ENCODE results near the gene NEDD4L. TPM values are rescaled to one million over a fixed set of nuclear protein-coding genes. Genes with fewer than 3 reads are reported as not detected.

Gene NEDD4L
- polyA plus RNA-seq, 1 of the 3 experiments (the other 2 are of a cell fraction), result 13.2 TPM

- POLR2A ChIA-PET, result interaction anchor here (0.6 kb wide), 1 partner anchor 153 kb away, joined by 3 read pairs; no protein-coding TSS in a partner anchor
- H3K9me3 ChIP-seq, result no peaks in the 10 kb centered on the region
- CTCF ChIA-PET, result interaction anchor here (0.8 to 1.5 kb wide), 5 partner anchors 14 to 100 kb away, joined by 3 read pairs; no protein-coding TSS in a partner anchor
- no peak overlapping the region for H3K4me2 ChIP-seq
- H3K27me3 ChIP-seq (ENCODE audit: insufficient read depth), result no peaks in the 10 kb centered on the region
- H3K36me3 ChIP-seq (replicated peaks in 1 of 2; ENCODE audit: control insufficient read depth in 1 of 2, insufficient read depth in 2 of 2, low read length in 1 of 2), result no peaks in the 10 kb centered on the region
- H3K4me1 ChIP-seq (ENCODE audit: control insufficient read depth in 1 of 2, insufficient read depth in 2 of 2, low read depth in 1 of 2, low read length in 1 of 2), result no peaks in the 10 kb centered on the region
- no peaks in the 10 kb centered on the region for H3F3A ChIP-seq (replicated peaks; ENCODE audit: insufficient read depth)
- WGBS (ENCODE audit: low lambda C conversion rate), result 79% methylated on average over 6 of the region's 6 CpGs
- TF ChIP-seq NRF1 (IDR thresholded peaks at IDR 0.05; ENCODE audit: low read depth, low read length) (no peak), MEF2A (IDR thresholded peaks at IDR 0.05; ENCODE audit: borderline replicate concordance, low read depth) (no peak), RFX5 (IDR thresholded peaks at IDR 0.05; ENCODE audit: low read length) (no peak), RAD21 (IDR thresholded peaks at IDR 0.05; ENCODE audit: low read length) (no peak), FOSL2 (IDR thresholded peaks at IDR 0.05; ENCODE audit: borderline replicate concordance, low read depth) (no peak), NFIC (IDR thresholded peaks at IDR 0.05; ENCODE audit: borderline replicate concordance) (no peak), TEAD4 (IDR thresholded peaks at IDR 0.05; ENCODE audit: borderline replicate concordance, insufficient read depth) (no peak), MXI1 (IDR thresholded peaks at IDR 0.05; ENCODE audit: low read depth, low read length) (no peak), ELF1 (IDR thresholded peaks at IDR 0.05) (no peak), RCOR1 (IDR thresholded peaks at IDR 0.05; ENCODE audit: low read length) (no peak), RXRA (IDR thresholded peaks at IDR 0.05; ENCODE audit: borderline replicate concordance, low read depth) (no peak), REST (IDR thresholded peaks at IDR 0.05; ENCODE audit: low read depth, low read length) (no peak), IRF3 (IDR thresholded peaks at IDR 0.05; ENCODE audit: low read depth, low read length) (no peak), MAX (IDR thresholded peaks at IDR 0.05; ENCODE audit: low read depth) (no peak)
- H3K9me2 ChIP-seq, result no peaks in the 10 kb centered on the region
- no peak overlapping the region for H2AFZ ChIP-seq (ENCODE audit: low read depth)
- H4K20me1 ChIP-seq (ENCODE audit: insufficient read depth), result no peaks in the 10 kb centered on the region
- H3K27ac ChIP-seq (ENCODE audit: low read depth in 2 of 2, low read length in 1 of 2), result no peak overlapping the region
- H3K9ac ChIP-seq, result no peak overlapping the region
- no peak overlapping the region for H3K4me3 ChIP-seq (ENCODE audit: low read depth in 2 of 2, low read length in 1 of 2)
- no peaks in the 10 kb centered on the region for H3K79me2 ChIP-seq (ENCODE audit: insufficient read depth)
- DNase-seq, result no peak
Observed at GRCh38 chr18:58162127-58162526, 118.1 kb downstream of the NEDD4L start.

All from SK-N-SH (cell line).